ENCODE results near the gene GGACT. TPM values are rescaled to one million over a fixed set of nuclear protein-coding genes. Genes with fewer than 3 reads are reported as not detected.

GGACT gene
- total RNA-seq, 1 donor from 2014 or later: 1.3 TPM

- no peak for DNase-seq (ENCODE audit: low spot score)
- Mint-ChIP-seq H3K4me3 (peak overlapping the region; percentile 25), H3K4me1 (peaks cover 81% of the 10 kb centered on the region), H3K36me3 (peaks cover 5% of the 10 kb centered on the region), H3K9me3 (no peaks in the 10 kb centered on the region), H3K27me3 (ENCODE audit: insufficient read depth, low read depth) (peaks cover 5% of the 10 kb centered on the region), H3K27ac (peak overlapping the region; percentile 81)
- Histone ChIP-seq H2AFZ (replicated peaks) (no peak overlapping the region), H3K4me3 (no peak overlapping the region), H3K4me2 (no peak overlapping the region), H3K4me1 (peaks cover 61% of the 10 kb centered on the region), H3K79me2 (ENCODE audit: low read depth) (peaks cover 3% of the 10 kb centered on the region), H3K27ac (no peak overlapping the region), H3K27me3 (no peaks in the 10 kb centered on the region), H3K9me3 (ENCODE audit: low read depth) (no peaks in the 10 kb centered on the region), H3K9ac (no peak overlapping the region), H3F3A (ENCODE audit: low read depth) (peaks cover 40% of the 10 kb centered on the region), H4K20me1 (ENCODE audit: low read depth) (no peaks in the 10 kb centered on the region), H3K36me3 (no peaks in the 10 kb centered on the region)
- TF ChIP-seq EZH2phosphoT487 (IDR thresholded peaks at IDR 0.05) (no peak), CTCF (IDR thresholded peaks at IDR 0.05) (no peak), EZH2 (IDR thresholded peaks at IDR 0.05) (no peak)
Observed at GRCh38 chr13:100512422-100512821, 76.2 kb downstream of the GGACT start.

GRCh38 chr13:100511466-100511865 lies 77.1 kb downstream of the GGACT start:
- Histone ChIP-seq H3K4me1 (peaks cover 57% of the 10 kb centered on the region), H3K4me3 (no peak overlapping the region), H3K9me3 (ENCODE audit: low read depth) (no peaks in the 10 kb centered on the region), H3K79me2 (ENCODE audit: low read depth) (peaks cover 3% of the 10 kb centered on the region), H3K27me3 (no peaks in the 10 kb centered on the region), H2AFZ (replicated peaks) (no peak overlapping the region), H3K36me3 (no peaks in the 10 kb centered on the region), H3K4me2 (no peak overlapping the region), H3F3A (ENCODE audit: low read depth) (peaks cover 40% of the 10 kb centered on the region), H3K9ac (no peak overlapping the region), H3K27ac (no peak overlapping the region), H4K20me1 (ENCODE audit: low read depth) (no peaks in the 10 kb centered on the region)
- H3K9me3 Mint-ChIP-seq: no peaks in the 10 kb centered on the region
- TF ChIP-seq CTCF (IDR thresholded peaks at IDR 0.05): no peak
- no peak for TF ChIP-seq EZH2phosphoT487 (IDR thresholded peaks at IDR 0.05)
- no peak overlapping the region for H3K4me3 Mint-ChIP-seq
- no peak for DNase-seq (ENCODE audit: low spot score)
- H3K36me3 Mint-ChIP-seq: peaks cover 3% of the 10 kb centered on the region
- no peak overlapping the region for H3K27ac Mint-ChIP-seq
- peaks cover 78% of the 10 kb centered on the region for H3K4me1 Mint-ChIP-seq
- H3K27me3 Mint-ChIP-seq (ENCODE audit: insufficient read depth, low read depth): peaks cover 5% of the 10 kb centered on the region

- peak; percentile 50 for DNase-seq (ENCODE audit: low spot score)
- H3K4me1 Mint-ChIP-seq: peaks cover 71% of the 10 kb centered on the region
Observed at GRCh38 chr13:100510208-100510957, 78.2 kb downstream of the GGACT start.

More at GRCh38 chr13:100510208-100510957, 78.2 kb downstream of the GGACT start:
- no peak overlapping the region for H3K4me3 Mint-ChIP-seq
- Histone ChIP-seq H3K4me1 (peaks cover 57% of the 10 kb centered on the region), H3K4me2 (peak overlapping the region; percentile 17), H3K79me2 (ENCODE audit: low read depth) (peaks cover 3% of the 10 kb centered on the region), H2AFZ (replicated peaks) (no peak overlapping the region), H3K27ac (no peak overlapping the region), H3K36me3 (no peaks in the 10 kb centered on the region), H4K20me1 (ENCODE audit: low read depth) (no peaks in the 10 kb centered on the region), H3K27me3 (no peaks in the 10 kb centered on the region), H3K9me3 (ENCODE audit: low read depth) (no peaks in the 10 kb centered on the region), H3F3A (ENCODE audit: low read depth) (peaks cover 40% of the 10 kb centered on the region), H3K9ac (no peak overlapping the region), H3K4me3 (no peak overlapping the region)
- H3K27me3 Mint-ChIP-seq (ENCODE audit: insufficient read depth, low read depth): peaks cover 5% of the 10 kb centered on the region
- H3K9me3 Mint-ChIP-seq: no peaks in the 10 kb centered on the region
- peak overlapping the region; percentile 22 for H3K27ac Mint-ChIP-seq
- peaks cover 2% of the 10 kb centered on the region for H3K36me3 Mint-ChIP-seq
- no peak for TF ChIP-seq EZH2 (IDR thresholded peaks at IDR 0.05)
- no peak for TF ChIP-seq EZH2phosphoT487 (IDR thresholded peaks at IDR 0.05)
- no peak for TF ChIP-seq CTCF (IDR thresholded peaks at IDR 0.05)

Data from neural progenitor cell (in vitro differentiated cells).